Stromal cell of bone marrow (primary cell): ENCODE results near the gene RNF40.

Source experiments
- DNase-seq: peaks from one replicate; pipeline ENCODE4 v3.0.0-alpha.2; 2012; ENCODE audit warnings: low read depth

The RNF40 gene

DNA sequence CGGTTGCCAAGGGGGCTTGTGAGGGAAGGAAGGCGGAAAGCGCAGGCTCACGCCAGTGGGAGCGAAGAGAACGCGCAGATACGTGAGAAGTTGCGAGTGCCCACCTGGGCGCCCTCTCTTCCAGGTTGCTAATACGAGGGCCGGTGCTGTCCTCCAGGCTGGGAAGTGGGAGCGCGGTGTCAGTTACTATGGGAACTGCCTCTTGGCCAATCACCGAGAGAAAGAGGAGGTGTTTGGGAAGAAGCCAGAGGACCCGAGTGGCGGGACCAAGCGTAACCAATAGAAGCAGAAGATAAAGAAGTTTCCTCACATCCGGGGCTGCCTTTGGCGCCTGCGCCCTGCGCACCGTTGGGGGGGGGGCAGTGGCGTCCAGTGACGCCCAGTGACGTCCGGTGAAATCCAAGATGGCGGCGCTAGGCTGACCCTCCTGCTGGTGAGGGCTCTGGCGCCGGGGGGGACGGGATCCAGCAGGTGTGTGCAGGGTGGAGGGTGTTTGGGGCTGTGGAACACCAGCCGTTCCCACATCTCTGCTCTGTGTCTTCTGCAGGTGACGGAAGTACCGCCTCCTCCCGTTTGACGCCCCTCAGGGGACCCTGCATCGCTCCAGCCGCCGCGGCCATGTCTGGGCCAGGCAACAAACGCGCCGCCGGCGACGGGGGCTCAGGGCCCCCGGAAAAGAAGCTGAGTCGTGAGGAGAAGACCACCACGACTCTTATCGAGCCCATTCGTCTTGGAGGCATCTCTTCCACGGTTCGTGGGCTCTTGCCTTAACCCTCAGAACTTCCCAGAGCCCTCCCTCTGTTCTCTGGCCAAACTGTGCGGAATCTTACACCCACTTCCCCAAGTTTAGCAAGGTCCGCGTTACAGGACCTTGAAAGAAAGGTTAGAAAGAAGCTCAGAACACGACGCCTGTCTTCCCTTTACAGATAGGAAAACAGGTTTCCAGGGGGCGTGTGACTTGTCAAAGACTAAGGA lies at the start of gene RNF40, which contains the start of gene CFAP119:
TSS of gene RNF40 (plus strand) at position 395 of the 975 bp plus-strand sequence. CDS start at position 619, 224 bp downstream.
TSS of gene CFAP119 (minus strand) at position 135 of the 975 bp plus-strand sequence. CDS start 314 bp downstream, outside the sequence.
- peak; percentile 97 for DNase-seq

DNA sequence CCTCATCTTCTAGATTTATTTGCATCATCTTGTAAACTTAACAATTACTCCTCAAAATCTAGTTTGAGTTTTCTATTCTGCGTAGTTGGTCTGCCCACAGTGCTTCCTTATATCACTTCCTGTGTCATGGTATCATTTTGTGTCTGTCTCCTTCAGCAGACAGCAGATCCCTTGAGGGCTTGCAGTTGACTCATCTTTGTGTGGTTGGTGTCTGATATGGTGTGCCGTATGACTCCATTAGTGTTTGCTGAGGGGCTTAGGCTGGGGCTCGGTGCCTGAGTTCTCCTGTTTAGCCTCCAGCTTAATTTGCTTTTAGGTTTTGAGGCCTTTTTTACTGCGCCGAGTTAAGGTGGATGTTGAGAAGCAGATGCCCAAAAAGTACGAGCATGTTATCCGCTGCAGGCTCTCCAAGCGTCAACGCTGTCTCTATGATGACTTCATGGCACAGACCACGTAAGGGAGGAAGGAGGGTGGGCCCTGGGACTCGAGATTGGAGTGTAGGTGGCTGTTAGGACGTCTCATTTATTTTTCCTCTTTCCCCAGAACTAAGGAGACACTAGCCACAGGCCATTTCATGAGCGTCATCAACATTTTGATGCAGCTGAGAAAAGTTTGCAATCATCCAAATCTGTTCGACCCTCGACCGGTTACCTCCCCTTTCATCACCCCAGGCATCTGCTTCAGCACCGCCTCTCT lies 46.2 kb upstream of the RNF40 start:
- no peak for DNase-seq

DNA sequence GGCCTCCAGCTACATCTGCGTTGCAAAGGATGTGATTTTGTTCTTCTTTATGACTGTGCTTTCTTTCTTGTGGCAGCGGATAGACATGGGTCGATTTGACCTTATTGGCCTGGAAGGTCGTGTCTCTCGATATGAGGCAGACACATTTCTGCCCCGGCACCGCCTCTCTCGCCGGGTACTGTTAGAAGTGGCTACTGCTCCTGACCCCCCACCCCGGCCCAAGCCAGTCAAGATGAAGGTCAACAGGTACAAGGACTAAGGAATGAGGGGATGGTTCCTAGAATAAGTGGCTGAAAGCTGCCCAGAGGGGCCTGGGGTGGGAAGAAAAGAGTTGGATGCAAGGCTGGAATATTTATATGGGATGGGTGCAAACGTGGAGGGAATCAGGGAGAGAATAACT lies 42.0 kb upstream of the RNF40 start:
- no peak for DNase-seq

DNA sequence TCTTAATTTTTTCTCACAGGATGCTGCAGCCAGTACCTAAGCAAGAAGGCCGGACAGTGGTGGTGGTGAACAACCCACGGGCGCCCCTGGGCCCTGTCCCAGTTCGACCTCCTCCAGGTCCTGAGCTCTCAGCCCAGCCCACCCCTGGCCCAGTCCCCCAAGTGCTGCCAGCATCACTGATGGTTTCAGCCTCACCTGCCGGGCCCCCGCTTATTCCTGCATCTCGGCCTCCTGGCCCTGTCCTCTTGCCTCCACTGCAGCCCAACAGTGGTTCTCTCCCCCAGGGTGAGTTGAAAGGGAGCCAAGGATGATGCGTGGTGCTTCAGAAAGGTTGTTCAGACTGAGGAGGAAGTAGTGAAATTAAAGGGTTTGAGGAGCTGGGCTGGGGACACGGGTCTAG lies 41.4 kb upstream of the RNF40 start:
- no peak for DNase-seq

DNA sequence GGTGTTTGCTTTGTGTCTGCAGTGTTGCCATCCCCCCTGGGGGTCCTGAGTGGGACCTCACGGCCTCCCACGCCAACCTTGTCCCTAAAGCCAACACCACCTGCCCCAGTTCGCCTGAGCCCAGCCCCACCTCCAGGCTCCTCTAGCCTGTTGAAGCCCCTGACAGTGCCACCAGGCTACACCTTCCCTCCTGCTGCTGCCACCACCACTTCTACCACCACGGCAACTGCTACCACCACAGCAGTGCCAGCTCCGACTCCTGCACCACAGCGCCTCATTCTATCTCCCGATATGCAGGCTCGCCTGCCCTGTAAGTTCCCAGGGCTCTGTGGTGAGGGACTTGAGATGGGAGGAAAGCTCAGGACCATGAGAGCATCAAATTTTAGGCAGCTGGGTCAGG lies 41.0 kb upstream of the RNF40 start:
- no peak for DNase-seq

DNA sequence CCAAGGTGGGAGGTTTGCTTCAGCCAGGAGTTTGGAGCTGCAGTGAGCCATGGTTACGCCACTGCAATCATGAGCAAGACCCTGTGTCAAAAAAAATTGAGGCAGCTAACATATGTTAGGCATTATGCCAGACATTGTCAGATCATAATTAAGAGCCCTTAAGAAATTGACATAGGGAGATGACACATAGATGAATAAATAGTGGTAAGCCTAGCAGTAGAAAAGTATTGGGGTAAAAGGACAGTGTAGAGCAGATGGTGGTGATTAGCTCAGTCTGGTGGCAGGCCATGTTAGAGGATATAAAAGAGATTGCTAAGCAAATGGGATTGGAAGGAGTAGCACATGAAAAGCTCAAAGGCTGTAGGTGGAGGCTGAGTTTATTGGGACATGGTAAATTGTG lies 40.5 kb upstream of the RNF40 start:
- no peak for DNase-seq

DNA sequence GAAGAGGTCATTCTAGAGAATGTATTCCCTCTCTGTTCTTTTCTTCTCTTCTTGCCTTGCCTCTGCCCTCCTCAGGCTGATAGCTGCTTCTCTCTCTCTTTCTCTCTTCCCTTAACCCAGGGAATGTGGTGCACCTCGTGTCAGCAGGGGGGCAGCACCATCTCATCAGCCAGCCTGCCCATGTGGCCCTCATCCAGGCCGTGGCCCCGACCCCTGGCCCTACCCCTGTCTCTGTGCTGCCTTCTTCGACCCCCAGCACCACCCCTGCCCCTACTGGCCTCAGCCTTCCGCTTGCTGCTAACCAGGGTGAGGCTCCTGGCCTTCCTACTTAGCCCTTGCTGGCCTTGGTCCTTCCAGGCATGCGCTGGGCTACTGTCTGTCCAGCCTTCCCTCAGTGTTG lies 39.7 kb upstream of the RNF40 start:
- no peak for DNase-seq

DNA sequence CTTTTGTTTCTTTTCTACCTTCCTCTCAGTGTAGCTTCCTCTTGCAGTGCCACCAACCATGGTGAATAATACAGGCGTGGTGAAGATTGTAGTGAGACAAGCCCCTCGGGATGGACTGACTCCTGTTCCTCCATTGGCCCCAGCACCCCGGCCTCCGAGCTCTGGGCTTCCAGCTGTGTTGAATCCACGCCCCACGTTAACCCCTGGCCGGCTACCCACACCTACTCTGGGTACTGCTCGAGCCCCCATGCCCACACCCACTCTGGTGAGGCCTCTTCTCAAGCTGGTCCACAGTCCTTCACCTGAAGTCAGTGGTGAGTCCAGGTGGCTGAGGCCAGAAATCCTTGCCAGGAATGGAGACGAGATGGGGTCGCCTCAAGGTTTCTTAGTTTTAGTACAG lies 39.2 kb upstream of the RNF40 start:
- DNase-seq: no peak

DNA sequence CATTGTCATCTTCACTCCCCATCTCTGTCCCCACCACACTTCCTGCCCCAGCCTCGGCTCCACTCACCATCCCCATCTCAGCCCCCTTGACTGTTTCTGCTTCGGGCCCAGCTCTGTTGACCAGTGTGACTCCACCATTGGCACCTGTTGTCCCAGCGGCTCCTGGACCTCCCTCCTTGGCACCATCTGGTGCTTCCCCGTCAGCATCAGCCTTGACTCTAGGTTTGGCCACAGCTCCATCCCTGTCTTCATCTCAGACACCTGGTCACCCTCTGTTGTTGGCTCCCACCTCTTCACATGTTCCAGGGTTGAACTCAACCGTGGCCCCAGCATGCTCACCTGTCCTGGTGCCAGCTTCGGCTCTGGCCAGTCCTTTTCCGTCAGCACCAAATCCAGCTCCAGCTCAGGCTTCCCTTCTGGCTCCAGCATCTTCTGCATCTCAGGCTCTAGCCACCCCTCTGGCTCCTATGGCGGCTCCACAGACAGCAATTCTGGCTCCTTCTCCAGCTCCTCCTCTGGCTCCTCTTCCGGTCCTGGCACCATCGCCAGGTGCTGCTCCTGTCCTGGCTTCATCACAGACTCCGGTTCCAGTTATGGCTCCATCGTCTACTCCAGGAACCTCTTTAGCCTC lies 38.3 kb upstream of the RNF40 start:
- DNase-seq: no peak

DNA sequence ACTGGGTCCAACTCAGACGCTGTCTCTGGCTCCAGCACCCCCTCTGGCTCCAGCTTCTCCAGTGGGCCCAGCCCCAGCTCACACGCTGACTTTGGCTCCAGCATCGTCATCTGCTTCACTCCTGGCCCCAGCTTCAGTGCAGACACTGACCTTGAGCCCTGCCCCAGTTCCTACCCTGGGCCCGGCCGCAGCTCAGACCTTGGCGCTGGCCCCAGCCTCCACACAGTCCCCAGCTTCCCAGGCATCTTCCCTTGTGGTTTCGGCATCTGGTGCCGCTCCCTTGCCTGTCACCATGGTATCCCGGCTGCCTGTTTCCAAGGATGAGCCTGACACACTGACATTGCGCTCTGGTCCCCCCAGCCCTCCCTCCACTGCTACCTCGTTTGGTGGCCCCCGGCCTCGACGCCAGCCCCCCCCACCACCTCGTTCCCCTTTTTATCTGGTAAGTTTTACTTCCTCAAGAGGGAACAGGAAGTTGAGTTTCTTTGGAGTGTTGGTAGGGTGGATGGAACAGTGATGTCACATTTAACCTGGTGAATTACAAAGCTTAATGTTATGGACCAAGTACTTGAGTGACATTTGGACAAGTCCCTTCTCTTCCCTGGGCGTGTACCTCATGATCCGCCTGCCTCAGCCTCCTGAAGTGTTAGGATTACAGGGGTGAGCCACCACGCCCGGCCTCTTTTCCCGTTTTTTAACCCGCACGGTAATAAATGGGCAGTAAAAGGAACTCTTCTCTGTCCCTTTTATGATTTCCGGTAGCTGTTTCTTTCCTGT lies 37.3 kb upstream of the RNF40 start:
- no peak for DNase-seq

DNA sequence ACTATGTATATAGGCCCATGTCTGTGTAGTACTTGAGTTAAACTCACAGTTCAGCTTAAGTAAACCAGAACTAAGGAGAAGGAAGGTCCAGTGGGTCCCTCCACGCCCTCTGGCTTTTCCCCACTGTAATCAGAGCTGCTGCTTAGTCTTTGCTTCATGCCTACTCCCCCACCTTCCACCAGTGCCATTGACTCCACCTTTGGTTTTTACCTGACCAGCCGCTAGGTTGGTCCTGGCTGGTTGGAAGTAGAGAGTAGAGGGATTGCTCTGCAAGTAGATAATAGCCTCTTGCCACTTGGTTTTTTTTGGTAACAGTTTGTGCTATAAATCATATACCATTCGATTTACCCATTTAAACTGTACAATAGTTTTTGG lies 36.7 kb upstream of the RNF40 start:
- DNase-seq: no peak

DNA sequence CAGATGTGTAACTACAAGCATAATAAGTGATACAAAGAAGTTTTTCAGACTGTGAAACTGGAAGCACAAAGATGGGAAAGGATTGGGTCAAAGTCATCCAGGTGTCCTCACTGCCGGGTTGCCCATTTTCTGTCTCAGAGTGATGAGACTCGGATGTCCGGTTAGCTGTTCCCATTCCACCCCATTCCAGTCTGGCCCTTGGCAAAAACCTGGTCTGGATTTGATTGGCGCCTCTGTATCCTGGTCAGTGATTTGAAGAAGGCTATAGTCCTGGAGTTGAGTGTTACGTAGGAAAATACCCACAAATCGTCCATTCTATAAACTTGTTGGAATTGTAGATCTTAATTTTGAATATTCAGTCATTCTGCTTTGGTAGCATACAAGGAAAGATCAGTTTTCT lies 33.8 kb upstream of the RNF40 start:
- DNase-seq: no peak

DNA sequence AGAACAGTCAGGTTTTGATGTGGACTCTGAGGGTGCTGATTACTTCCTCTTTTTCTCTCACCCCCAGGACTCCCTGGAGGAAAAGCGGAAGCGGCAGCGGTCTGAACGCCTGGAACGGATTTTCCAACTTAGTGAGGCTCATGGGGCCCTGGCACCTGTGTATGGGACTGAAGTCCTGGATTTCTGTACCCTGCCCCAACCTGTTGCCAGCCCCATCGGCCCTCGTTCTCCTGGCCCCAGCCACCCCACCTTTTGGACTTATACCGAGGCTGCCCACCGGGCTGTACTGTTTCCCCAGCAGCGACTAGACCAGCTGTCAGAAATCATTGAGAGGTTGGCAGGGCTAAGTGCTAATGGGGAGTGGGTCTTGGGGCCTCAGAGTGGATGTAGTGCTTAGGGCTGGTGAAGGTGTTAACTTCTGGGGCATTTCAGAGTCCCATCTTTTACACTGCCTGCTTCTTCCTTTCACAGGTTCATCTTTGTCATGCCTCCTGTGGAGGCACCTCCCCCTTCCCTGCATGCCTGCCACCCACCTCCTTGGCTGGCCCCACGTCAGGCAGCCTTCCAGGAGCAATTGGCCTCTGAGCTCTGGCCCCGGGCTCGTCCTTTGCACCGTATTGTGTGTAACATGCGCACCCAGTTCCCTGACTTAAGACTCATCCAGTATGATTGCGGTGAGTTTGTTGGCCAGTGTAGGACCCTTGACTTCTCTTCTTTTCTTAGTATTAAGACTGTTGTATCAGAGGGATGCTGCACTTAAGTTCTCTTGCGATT lies 33.0 kb upstream of the RNF40 start:
- no peak for DNase-seq

DNA sequence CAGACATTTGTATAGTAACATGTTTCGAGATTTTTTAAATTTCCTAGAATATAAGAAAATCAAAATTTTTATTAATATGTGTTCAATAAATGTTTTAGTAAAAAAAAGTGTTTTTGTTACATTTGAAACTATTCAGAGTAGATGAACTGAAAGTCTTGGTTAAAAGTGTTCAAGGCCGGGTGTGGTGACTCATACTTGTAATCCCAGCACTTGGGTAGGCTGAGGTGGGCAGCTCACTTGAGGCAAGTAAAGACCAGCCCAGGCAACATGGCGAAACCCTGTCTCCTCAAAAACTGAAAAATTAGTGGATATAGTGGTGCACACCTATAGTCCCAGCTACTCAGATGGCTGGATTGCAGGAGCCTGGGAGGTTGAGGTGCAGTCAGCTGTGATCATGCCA lies 30.7 kb upstream of the RNF40 start:
- DNase-seq: no peak

DNA sequence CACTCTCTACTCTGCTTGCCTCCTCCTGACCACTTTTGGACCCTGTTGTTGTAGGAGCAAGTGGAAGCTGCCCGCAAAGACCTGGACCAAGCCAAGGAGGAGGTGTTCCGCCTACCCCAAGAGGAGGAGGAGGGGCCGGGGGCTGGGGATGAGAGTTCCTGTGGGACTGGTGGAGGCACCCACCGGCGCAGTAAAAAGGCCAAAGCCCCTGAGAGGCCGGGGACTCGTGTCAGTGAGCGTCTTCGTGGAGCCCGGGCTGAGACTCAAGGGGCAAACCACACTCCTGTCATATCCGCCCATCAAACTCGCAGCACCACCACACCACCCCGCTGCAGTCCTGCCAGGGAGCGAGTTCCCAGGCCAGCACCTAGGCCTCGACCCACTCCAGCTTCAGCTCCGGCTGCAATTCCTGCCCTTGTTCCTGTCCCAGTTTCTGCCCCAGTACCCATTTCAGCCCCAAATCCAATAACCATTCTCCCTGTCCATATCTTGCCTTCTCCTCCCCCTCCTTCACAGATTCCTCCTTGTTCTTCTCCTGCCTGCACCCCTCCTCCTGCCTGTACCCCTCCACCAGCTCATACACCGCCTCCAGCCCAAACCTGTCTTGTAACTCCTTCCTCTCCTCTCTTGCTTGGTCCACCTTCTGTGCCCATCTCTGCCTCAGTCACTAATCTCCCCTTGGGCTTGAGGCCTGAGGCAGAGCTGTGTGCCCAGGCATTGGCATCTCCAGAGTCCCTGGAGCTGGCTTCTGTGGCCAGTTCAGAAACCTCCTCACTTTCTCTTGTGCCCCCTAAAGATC lies 24.9 kb upstream of the RNF40 start:
- no peak for DNase-seq

DNA sequence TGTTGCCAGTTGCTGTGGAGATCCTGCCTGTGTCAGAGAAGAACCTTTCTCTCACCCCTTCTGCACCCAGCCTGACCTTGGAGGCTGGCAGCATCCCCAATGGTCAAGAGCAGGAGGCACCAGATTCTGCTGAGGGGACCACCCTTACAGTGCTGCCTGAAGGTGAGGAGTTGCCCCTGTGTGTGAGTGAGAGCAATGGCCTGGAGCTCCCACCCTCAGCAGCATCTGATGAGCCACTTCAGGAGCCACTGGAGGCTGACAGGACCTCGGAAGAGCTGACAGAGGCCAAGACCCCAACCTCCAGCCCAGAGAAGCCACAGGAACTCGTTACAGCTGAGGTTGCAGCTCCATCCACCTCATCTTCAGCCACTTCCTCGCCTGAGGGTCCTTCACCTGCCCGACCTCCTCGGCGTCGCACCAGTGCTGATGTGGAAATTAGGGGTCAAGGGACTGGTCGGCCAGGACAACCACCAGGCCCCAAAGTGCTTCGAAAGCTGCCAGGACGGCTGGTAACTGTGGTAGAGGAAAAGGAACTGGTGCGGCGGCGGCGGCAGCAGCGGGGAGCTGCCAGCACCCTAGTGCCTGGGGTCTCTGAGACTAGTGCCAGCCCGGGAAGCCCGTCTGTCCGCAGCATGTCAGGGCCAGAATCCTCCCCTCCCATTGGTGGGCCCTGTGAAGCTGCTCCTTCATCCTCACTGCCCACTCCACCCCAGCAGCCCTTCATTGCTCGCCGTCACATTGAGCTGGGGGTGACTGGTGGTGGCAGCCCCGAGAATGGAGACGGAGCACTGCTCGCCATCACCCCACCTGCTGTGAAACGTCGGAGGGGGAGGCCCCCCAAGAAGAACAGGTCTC lies 24.1 kb upstream of the RNF40 start:
- DNase-seq: no peak

DNA sequence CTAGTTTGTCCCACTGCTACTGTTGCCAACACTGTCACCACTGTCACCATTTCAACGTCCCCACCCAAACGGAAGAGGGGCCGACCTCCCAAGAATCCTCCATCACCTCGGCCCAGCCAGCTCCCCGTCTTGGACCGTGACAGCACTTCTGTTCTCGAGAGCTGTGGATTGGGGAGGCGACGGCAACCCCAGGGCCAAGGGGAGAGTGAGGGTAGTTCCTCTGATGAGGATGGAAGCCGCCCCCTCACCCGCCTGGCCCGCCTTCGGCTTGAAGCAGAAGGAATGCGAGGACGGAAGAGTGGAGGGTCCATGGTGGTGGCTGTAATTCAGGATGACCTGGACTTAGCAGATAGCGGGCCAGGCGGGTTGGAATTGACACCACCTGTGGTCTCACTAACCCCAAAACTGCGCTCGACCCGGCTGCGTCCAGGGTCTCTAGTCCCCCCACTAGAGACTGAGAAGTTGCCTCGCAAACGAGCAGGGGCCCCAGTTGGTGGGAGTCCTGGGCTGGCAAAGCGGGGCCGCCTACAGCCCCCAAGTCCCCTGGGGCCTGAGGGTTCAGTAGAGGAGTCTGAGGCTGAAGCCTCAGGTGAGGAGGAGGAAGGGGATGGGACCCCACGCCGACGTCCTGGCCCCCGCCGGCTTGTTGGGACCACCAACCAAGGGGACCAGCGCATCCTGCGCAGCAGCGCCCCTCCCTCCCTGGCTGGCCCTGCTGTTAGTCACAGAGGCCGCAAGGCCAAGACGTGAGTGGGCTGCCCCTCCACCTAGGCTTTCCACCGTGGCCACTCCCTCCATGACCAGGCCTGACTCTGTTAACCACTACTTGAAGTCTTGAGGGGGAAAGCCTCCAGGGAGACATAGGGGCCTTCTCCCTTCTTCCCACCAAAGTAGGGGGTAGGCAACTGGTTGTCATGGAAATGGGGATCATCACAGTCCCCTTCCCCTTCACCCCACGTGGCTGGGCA lies 22.9 kb upstream of the RNF40 start:
- no peak for DNase-seq
